LHCN-M2 (cell line): Measurements from ENCODE around the gene C1S. TPM values are rescaled to one million over a fixed set of nuclear protein-coding genes. Genes with fewer than 3 reads are reported as not detected.

Experiments
- DNase-seq: peaks from one replicate; pipeline ENCODE4 v3.0.0-alpha.2; 2012; ENCODE audit warnings: low read depth
- total RNA-seq: library from RNA; depleted of rRNA; stranded (reverse); fragments of >200 nt; gene quantifications from 2 replicates; pipeline ENCODE4 v1.2.3, GENCODE V29; 2014

C1S gene
- total RNA-seq, 1 experiment from 2014 or later = 26.9 TPM

DNA sequence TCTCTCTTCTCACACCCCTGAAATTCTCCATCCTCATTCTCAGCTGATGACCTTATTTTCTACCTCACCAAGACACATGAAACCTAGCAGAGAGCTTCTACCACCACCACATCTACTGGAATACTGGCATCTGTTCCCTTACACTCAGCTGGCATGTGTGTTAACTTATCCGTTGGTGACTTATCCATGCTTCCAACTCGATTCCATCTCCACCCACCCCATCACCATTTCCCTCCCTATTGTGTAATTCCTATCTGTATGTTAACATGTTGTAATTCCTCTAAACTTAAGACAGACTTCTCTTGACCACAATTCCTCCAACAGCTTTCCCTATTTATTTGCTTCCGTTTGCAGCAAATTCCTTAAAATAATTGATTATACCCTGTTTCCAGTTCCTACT, 15.4 kb downstream of the C1S start:
- peak; percentile 56 for DNase-seq

DNA sequence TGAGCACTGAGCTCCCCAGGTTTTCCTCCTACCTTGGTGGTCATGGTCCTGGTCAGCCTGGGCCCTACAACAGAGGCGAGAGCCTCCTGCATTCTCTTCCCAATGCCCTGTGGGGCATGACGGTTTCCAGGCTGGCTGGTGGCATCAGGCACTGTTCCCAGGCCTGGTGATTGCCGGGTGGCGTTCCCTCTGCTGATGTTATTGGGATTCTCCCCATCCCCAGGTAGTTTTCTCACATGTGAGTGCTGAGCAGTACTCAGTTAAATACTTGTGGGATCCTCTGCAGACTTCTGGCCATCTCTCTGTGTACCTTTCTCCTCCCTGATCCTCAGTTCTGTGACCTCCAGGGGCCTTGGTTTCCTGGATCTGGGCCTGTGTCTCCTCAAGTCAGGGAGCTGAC, 16.0 kb downstream of the C1S start:
- DNase-seq = no peak

DNA sequence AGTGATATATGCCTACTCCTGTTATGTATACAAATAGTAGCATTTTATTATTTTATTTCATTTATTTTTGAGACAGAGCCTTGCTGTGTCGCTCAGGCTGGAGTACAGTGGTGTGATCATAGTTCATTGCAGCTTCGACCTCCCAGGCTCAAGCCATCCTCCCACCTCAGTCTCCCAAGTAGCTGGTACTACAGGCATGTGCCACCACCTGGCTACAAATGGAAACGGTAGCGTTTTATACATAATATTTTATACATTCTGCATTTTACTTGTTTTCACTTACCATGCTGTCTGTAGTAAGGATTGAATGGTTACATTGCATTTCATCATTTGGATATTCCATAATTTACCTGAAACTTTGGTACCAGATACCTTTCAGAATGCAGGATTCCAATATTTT, 17.6 kb downstream of the C1S start:
- DNase-seq = no peak

DNA sequence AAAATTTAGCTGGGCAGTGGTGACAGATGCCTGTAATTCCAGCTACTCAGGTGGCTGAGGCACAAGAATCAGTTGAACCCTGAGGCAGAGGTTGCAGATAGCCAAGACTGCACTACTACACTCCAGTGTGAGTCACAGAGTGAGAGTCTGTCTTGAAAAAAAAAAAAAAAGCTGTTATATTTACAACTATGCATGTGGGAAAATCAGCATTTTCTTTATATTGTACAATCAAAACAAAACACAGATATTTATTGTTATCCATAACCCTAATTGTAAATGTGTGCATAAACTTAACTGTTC, 19.3 kb downstream of the C1S start:
- DNase-seq = peak; percentile 69

DNA sequence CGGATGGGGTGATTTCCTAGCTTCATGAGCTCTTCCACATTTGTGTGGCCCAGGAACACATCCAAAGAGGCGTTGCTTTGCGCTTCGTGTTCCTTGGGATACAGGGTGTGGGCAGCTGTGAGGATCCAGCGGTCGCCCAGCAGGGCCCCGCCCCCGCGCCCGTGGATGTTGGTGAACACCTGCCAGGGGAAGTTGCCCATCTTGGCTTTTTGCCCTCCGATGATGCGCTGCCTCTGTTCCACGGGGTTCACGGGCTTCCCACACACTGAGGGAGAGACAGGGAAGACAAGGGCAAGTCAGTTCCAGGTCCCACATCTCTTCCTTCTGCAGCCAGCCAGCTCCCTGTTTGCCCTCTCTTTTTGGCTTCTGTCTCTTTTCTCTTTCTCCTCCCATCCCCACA, 20.5 kb downstream of the C1S start:
- DNase-seq = no peak

DNA sequence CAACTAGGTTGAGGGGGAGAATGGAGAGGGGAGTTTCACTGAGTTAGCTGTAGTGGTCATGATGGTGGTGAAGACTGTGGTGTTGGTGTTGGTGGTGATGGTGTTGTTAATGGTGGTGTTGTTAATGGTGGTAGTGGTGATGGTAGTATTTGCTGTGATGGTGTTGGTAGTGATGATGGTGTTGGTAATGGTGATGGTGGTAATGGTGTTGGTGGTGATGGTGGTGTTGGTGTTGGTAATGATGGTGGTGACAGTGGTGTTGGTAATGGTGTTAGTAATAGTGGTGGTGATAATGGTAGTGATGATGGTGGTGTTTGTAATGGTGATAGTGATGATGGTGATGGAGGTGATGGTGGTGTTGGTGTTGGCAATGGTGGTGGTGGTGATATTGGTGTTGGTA, 22.6 kb downstream of the C1S start:
- DNase-seq = no peak

DNA sequence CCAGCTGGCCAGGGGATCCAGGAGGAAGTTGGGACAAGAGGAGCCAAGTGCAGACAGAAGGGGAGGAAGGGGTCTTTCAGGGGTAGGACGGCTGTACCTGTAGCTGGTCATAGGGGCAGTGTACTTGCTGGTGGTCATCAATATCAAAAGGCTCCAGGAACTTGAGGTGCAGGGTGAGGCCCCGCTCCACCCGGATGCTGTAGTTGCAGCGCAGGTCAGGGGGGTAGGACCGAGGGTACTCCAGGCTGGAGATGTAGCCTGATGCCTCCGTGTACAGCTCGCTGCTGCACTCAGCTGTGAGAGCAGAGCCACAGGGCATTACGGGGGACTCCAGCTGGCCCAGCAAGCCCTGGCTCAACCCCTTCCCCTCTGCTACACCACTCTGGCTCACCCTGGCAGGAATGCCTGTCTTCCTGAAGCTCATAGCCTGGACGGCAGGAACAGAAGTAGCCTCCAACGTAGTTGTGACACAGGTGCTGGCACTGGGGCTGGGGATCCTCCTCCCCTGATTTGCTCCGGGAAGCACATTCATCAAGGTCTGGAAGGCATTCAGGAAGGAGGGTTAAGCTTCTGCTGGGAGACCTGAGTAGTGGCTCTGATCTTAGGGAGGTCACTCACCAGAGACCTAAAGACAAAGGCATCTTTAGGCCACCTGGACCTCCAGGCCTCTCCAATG, 28.8 kb downstream of the C1S start:
- DNase-seq = no peak

DNA sequence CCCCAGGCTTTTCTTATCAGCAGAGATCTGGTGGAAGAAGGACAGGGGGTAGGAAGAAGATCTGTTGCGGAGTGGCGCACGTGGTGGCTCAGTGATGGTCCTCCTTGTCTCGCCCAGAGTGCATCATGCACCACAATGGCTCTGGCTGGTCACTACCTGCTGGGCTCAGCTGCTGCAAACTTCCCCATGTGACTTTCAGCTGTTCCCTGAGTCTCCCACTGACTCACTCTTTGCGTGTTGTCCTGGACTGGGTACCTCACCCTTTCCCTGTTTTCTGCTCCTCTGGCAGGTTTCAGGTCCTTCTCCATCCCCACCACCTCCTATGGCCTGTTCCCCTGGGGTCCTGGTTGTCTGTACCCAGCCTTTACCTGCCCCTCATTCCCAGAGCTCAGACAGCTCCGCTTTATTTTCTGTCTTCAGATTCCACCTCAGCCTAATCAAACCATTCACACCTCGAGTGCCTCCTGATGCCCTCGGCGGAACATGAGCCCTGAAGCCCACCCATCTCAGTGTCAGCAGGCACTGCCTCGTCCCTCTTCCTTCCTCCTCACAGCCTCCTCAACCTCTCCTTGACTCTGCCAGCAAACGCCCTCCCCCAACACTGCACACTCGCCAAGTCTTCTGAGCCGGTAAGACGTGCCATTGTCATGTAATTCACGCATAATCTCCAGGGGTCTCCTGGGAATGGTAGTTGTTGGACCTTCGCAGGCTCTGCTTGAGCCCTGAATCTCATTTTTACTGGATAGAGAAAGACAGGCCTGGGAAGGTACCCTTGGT, 29.9 kb downstream of the C1S start:
- peak; percentile 86 for DNase-seq

DNA sequence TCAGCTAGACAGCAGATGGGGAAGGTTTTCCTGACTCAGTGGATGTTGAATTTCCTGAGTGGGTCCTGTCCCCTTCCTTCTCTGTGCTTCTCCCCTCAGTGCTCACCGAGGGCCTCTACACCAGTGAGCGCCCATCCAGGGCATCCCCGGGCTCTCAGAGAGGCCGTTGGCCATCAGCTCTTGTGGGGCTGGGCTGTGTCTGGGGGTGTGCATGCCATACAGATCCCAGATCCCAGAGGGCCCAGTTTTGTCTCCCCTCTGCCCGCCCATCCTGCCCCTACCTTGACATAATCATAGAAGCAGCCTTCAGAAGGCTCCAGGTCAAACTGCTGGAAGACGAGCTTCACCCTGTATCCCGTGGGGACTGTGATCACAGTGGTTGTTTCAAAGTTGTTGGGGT, 30.7 kb downstream of the C1S start:
- no peak for DNase-seq

DNA sequence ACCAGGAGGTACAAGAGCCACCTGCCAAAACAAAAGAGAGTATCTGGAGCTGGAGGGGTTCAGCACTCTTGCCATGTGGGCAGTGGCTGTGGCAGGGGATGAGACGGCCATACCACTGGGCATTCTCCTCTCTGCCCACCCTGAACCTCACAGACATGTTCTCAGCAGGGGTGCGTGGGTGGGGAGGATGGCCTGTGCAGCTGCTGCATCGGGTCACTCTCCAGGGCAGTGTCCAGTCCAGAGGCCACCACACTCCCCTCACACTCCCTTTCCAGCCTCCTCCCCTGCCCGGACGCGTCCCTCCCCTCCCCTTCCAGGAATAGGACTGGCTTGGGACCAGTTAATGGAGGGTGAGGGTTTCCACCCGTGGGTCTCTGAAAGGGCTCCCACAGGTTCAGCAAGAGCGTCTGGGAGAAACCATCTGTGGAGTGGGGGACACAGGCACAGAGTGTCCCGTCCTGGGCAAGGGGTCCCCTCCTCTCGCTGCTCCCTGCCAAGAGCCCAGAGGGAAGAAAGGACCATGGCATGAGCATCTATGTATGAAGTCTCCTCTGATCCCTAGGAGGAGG, 31.2 kb downstream of the C1S start:
- DNase-seq = peak; percentile 70

DNA sequence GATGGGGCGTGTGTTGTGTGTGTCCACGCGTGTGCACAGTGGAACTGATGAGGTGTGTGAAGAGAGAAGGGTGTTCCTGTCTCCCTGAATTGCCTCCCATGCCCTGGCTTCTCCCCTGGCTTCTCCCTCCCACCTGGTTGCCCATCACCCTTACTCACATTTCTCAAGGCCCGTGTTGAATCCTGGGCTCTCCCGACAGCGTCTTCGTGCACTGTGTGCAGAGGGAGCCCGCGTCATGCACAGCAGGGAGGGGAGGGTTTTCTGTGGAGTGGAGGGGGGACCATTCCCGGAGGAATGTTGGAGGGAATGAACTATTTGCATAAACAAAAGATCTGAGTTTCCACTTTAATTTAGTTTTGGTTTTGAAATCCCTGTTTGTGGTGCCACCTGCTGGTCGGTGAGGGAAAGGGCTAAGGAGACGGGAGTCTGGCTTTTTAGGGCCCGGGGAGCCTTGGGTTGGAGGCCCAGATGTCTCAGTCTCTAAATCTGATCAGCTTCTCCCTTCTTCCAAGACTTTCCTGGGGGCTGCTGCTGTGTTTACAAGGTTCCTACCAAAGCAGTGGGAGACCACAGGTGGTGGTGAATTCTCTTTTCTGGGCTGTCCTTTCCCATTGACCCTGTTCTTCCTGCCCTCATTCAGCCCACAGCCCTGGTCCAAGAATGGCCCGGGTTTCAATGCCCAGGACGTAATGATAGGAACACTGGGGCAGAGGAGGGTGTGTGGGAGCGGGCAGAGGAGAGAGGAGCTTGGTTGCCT, 31.9 kb downstream of the C1S start, which contains the start of gene C1R:
TSS of gene C1R (minus strand) at position 217 of the 757 bp plus-strand sequence. CDS start at position 160, 57 bp downstream.
- peak; percentile 88 for DNase-seq

DNA sequence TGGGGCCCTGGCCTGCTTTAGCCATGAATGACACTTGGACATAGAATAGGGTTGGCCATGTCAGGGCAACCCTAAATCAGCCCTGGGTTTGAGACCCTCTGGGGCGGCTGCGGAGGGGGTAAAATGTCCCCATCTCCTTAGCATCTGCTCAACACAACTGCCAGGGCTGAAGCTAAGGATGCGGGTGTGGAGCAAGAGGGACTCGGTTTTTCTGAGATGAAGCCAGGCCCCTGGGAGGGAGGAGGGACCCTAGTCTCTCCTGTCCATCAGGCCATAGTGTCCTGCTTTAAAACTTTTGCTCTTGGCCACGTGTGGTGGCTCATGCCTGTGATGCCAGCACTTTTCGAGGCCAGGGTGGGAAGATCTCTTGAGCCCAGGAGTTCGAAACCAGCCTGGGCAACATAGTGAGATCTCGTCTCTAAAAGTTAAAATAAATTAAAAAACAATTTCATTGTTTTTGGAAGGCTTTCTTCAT, 32.5 kb downstream of the C1S start:
- no peak for DNase-seq

DNA sequence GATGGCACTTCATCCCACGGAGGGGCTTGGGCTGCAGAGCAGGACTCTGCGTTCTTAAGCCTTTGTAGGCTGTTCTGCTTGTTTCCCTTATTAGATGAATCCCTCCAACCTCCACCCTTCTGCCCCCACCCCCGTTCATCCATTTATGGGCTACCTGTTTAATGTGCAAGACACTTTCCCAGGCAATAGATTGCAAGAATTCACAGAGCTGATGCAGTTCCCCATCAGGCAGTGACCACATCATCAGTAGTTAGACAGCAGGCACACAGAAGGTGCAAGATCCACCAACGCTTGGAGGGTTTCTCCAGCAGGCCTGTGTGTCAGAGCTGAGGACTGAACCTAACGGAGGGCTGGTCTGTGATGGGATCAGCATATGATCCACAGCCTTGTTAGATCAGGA, 33.0 kb downstream of the C1S start:
- no peak for DNase-seq

DNA sequence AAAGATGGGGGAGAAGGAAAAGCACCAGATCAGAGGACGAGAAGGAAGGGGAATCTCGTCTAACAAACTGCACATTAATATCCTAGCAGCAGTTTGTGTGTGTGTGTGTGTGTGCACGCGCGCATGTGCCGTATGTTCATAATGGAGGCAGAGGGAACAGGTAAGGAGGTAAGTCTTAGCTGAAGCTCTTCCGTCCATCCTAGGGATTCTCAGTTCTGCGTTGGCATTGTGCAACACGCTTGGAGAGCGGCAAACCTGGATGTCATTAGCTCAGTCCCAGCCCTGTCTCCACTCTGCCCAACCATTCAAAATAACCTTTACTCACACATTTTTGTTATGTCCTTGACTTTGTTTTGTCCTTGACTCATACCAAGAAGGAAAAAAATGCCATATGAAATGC, 33.4 kb downstream of the C1S start:
- no peak for DNase-seq

DNA sequence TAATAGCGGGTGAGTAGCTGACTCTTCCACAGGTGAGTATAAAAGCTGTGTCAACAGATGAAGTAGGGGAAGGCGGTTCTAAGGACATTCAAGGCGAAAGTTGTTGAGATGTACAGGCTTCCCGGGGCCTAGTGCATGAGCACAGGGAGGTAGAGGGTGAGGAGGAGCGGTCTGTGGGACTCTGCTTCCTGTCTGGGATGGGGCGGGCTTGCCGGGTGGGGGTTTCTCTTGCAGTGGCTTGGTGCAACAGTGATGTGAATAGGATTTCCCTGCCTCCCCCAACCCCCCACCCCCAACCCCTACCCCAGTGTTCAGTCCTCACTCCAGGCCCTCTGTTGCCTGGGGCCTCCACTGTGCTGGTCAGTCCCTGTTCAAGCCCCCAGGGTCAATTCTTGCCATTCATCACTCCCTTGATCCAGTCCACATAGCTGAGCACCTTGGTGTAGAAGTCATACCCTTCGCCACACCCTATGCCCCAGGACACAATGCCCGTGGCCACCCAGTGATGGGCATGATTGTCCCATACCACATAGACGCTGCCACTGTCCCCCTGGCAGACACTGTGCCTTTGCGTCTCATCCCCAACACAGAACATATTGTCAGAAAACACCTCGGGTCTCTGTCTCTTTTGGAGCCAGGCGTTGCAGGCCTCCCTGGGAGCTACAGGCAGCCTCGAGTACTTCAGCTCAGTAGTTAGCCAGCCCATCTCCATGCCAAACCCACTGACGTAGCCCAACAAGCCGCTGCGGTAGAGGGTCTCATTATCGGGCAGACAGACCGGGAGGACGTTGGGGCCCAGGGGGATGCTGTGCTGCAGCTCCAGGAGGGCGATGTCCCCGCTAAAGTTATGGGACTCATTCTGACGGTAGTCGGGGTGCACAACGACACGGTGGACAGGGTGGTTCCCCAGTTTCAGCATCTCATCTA, 35.8 kb downstream of the C1S start:
- DNase-seq = no peak

DNA sequence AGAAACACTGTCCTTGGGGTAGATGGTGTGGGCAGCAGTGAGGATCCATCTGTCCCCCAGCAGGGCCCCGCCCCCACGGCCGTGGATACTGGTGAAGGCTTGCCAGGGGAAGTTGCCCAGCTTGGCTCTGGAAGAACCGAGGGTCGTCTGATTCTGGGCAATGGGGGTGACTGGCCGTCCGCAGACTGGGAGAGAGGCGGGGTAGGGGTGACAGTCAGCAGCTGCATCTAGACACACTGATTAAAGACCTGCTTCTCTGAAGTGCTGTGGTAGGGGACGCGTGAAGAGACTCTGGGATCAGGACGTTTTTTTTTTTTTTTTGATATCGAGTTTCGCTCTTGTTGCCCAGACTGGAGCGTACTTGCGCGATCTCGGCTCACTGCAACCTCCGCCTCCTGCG, 36.5 kb downstream of the C1S start:
- no peak for DNase-seq

DNA sequence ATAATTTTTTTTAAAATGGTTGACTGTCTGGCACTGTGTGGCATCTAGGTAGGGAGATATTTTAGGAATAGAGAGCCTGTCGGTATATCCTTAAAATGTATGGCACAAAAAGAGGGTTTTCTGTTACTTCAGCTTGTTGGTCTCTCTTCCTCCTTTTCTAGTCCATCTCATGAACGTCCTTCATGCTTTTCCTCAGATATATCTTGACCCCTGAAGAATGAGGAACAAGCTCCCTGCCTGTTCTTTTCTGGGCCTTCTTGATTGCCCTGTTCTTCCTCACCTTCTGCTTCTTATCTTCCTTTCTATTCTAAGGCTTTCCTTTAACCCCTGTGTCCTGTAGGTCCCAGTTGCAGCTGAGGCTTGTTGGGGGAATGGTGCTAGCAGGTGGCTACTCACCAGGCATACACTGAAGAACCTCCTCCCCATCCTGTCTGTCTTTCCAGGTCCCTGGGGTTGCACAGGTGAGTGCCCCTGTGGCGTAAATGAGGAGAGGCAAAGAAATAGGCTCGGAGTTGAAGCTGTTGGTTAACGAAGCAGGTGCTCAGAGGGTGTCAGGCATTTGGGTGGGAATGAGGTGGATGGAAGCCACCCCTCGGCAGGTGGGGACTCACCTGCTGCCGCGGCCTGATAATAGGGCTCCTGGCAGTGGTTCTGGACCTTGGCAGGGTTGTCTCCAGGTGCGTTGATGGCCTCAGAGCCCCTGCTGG, 38.9 kb downstream of the C1S start:
- DNase-seq = no peak

DNA sequence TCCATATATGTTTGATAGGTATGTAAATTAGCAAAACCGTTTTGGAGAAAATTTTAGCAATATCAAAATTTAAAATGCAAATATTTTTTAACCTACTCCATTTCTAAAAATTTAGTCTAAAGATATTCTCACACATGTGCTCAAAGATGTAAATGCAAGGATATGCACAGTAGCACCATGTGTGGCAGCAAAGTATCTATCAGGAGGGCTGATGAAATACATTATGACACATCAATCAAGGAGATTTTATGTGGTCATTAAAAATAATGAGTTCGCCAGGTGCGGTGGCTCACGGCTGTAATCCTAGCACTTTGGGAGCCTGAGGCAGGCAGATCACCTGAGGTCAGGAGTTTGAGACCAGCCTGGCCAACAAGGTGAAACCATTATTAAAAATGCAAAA, 39.7 kb downstream of the C1S start:
- no peak for DNase-seq

DNA sequence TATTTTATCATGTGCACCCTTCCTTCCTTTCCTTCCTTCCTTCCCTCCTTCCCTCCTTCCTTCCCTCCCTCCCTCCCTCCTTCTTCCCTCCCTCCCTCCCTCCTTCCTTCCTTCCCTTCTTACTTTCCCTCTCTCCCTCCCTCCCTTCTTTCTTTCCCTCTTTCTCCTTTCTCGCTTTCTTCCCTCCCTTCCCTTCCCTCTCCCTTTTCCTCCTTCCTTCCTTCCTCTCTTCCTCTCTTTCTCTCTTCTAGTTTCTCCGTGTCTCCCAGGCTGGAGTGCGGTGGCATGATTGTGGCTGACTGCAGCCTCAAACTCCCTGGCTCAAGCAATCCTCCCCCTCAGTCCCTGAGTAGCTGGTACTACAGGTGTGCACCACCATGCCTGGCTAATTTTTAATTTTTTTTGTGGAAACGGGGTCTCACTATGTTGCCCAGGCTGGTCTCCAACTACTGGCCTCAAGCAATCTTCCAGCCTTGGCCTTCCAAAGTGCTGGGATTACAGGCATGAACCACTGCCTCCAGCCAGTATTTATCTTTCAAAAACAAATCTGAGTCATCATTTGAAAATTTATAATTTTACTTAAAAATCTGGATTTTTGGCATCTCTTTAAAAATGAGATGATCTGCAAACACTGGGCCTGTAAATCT, 40.7 kb downstream of the C1S start:
- DNase-seq = no peak

DNA sequence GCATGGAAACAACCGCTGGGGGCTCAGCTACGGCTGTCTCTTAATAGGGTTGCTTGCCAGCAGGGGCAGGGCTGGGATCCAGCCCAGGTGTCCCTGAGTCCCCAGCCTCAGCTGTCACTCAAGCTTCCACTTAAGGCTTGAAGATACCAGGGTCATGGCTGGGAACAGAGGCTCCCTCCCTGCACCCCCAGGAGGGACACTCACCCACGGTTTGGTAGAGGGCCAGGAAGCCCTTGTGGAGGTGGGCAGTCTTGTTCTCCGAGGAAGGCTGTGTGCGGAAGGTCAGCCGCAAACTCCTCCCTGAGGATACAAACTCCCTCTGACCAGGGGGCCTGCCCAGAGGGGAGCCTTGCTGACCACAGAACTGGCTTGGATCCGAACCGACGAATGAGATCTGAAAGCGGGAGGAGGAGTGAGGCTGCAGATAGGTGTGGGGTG, 41.2 kb downstream of the C1S start:
- DNase-seq = no peak
